C4-2B (cell line): ENCODE measurements around the gene GMFB.
A peak's percentile ranks its signal among the peaks of the same experiment; 100 is the strongest.

ENCODE experiments used
- ZFX ChIP-seq: fragments of 450-650 bp; IDR thresholded peaks from 2 replicates; pipeline ENCODE4 v1.6.1; 2017
- TF ChIP-seq, protein P1 (sequence below): fragments of 450-650 bp; conservative IDR thresholded peaks from 2 replicates; pipeline ENCODE4 v1.5.1; 2017; ENCODE audit warnings: mild to moderate bottlenecking

DNA sequence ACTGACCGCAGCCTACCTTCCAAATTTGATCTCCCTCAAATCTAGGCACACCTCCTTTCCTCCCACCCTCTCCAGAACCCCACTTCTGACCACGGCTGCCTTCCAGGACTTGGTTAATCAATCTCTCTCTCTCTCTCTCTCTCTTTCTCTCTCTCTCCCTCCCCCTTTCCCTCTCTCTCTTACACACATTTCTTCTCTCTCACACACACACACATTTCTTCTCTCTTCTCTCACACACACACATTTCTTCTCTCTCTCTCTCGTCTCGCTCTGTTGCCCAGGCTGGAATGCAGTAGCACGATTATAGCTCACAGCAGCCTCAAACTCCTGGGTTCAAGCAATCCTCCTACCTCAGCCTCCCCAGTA, 521 bp upstream of the GMFB start:
- TF ChIP-seq, protein P1, sequence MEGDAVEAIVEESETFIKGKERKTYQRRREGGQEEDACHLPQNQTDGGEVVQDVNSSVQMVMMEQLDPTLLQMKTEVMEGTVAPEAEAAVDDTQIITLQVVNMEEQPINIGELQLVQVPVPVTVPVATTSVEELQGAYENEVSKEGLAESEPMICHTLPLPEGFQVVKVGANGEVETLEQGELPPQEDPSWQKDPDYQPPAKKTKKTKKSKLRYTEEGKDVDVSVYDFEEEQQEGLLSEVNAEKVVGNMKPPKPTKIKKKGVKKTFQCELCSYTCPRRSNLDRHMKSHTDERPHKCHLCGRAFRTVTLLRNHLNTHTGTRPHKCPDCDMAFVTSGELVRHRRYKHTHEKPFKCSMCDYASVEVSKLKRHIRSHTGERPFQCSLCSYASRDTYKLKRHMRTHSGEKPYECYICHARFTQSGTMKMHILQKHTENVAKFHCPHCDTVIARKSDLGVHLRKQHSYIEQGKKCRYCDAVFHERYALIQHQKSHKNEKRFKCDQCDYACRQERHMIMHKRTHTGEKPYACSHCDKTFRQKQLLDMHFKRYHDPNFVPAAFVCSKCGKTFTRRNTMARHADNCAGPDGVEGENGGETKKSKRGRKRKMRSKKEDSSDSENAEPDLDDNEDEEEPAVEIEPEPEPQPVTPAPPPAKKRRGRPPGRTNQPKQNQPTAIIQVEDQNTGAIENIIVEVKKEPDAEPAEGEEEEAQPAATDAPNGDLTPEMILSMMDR = peak; percentile 31
- no peak for TF ChIP-seq ZFX
